Measurements from ENCODE around the gene OR52N1.
A peak's percentile ranks its signal among the peaks of the same experiment; 100 is the strongest.

The OR52N1 gene

DNA sequence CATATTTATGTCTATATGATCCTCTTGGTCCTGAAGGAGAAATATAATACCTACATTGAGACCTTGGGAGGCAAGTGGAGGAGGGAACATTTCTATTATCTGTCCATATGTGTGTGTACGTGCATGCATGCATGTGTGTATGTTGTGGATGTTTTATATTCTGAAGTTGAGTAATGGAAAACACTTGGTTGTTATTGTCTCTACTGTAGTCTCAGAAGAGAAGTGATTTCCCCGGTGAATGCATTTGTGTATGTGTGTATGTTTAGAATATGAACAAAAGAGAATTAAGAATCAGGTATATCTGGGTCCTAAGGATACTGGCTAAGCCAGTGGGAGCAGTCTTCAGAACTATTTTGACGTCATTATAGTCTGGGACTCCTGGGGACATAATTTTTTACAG, at the start of gene OR52N1:
TSS of gene OR52N1 (minus strand) at position 101 of the 400 bp plus-strand sequence. CDS start 2,449 bp downstream, outside the sequence.
- DNase-seq (ENCODE audit: low read depth in 3 of 3), result no peak

DNA sequence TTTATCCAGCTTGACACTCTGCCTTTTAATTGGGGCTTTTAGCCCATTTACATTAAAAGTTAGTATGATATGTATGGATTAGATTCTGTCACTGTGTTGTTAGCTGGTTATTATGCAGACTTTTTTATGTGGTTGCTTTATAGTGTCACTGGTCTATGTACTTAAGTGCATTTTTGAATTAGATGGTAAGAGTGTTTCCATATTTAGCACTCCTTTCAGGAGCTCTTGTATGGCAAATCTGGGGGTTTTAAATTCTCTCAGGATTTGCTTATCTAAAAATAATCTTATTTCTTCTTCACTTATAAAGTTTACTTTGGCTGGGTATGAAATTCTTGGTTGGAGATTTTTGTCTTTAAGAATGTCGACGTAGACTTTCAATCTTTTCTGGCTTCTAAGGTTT, 46.6 kb upstream of the OR52N1 start:
- no peak for DNase-seq (ENCODE audit: low read depth in 3 of 3)

DNA sequence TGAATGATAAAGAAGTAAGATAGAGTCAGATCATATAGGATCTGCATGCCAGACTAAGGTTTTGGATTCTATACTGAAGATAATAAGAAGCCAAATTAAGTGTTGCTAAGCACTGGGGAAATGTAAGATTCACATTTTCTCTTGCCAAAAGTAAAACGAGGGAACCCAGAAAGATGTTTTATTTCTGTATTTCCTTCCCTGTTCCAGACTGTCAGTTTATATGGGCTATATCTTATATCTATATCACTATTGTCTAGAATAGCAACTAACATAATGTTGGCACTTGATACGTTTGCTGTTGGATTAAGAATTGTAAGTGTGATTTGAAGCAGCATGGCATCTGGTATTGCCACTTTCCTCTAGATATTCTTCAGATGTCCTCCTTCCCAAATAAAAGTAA, 42.4 kb upstream of the OR52N1 start:
- no peak for DNase-seq (ENCODE audit: low read depth in 3 of 3)

DNA sequence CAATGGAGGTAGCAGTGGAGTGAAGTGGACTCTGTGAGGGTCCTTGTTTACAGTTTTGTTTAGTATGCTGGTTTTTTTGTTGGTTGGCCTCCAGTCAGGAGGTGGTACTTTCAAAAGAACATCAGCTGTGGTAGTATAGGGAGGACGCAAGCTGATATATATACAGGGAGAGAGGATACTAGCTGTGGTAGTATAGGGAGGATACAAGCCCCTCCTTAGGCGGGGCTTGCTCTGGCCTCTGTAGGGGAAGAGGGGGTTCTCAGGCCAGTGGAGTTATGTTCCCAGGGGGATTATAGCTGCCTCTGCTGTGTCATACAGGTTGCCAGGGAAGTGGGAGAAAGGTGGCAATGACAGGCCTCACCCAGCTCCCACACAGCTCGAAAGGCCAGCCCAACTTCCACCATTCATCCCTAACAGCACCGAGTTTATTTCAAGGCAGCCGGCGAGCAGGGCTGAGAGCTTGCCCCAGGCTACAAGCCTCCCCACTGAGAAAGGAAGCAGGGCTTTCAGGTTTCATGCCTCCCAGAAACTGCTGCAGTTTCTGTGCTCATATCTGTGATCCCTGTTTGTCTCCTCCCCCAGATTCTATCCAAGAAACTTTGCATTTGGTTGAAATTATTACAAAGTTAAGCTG, 40.2 kb upstream of the OR52N1 start:
- DNase-seq (ENCODE audit: low read depth in 3 of 3), result no peak

DNA sequence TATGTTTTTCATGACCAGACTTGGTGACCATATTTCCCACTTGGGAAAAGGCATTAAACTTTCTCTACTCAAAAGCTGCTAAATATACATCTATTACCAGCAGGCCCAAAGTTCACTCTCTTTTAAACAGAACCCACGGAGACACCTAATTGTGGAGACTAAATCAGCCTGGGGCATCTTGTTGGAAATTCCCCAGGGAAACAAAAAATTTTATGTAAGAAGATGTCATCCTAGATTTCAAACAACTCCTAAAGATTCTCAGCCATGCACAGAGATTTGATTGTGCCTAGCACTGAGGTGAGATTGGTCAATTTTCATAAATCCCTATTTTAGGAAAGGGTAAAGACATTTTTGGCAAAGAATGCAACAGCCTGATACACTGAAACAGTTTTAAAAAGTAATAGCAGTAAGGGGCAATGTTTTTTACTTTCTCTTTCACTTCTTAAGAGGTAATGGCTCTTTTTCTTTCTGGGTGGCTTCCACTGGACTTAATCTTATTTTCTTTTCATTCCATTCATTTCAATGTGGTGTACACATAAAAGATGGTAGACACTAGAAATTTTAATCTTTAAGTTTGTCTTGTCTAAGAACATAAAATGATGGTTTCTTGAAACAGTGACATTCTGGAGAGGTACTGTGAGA, 27.3 kb upstream of the OR52N1 start:
- DNase-seq (ENCODE audit: low read depth in 3 of 3), result no peak

DNA sequence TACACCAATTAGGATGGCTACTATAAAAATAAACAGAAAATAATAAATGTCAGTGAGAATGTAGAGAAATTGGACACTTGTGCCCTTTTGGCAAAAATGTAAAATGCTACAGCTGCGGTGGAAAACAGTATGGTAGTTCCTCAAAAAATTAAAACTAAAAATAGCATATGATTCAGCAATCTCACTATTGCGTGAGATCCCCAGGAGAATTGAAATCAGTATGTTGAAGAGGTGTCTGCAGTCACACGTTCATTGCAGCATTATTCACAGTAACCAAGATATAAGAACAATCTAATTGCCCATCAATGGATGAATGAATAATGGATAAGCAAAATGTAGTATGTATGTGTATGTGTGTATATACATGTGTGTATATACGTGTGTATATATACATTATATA, 24.5 kb upstream of the OR52N1 start:
- DNase-seq (ENCODE audit: low read depth in 3 of 3), result no peak

DNA sequence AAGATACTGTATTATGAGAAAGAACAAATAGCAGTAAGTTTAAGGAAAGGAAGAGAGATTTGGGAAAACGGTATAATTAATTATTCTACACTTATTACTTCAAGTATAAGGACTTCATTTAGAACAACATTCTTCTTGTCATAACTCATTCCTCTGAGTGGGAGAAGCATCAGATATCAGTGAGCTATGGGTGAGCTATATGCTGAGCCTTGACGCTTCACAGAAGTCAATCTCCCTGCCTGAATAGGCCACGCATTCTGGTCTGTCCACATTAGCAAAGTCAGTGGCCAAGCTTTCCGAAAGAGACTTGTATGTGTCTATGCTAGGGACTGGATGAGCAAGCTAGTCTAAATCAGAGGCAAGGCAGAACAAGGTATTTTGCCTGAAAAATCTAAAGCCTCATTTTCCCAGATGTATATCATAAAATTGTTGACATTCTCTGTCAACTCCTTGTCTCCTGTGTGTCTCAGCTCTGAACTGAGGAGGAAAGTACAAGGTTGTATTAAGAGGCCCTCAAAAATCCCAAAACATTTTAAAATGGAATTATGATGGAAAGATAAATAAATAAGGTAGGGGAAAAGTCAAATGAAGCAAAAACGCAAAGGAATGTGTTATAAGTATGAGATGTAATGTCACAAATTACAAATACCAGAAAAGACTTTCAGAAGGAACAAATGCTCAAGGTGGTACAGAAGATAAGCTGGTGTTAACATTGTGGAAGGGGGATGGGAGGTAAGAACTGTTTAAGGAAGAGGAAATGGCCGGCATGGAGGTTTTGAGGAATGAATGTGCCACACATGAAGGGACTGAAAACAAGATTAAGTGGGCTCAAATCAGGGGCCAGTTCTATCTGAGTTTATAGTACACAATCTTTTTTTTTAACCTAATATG, 19.1 kb upstream of the OR52N1 start:
- DNase-seq (ENCODE audit: low read depth in 3 of 3), result no peak

DNA sequence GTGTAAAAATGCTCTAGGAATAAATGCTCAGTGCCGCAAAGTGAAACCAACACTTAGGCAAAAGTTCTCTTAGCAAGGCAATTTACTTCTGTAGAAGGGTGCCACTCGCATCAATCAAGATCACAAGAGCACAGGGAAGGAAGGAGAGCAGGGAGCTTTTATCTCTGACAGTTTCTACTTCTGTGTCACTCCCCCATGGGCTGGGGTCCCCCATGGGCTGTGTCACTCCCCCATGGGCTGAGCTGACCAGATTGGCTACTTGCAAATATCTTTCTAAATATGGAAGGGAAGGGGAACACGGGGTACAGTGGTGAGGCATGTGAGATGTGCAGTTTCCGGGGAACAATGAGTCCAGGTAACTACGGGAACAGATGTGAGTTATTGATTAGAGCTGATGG, 18.1 kb upstream of the OR52N1 start:
- DNase-seq (ENCODE audit: low read depth in 3 of 3), result no peak

DNA sequence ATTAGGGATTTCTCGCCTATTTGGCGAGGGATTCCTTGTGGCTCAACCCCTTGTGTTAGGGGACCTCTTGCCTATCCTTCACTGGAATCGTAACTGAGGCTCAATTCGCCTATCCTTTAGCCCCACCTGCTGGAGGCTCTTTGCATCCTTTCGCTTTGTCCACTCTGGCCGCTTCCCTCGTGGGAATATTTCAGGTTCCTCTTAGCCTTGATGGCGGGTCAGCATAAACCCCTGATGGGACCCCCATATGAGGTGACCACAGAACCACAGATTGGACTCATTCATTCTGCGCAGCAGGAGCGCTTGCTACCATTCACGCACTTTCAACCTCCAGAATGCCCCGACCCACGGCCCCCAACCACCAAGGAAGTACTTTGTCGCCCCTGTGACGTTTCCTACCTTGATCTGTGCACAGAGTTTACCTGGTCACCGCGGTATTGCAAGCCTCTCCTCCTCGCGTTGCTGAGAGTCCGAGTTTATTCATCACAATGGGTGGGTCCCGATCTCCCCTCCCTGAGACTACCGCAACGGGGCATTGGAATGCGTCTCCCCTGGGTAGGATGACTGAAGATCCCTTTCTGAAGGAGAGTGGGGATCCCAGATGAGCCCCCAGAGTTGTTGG, 17.5 kb upstream of the OR52N1 start, which contains the start of gene OR52N2:
TSS of gene OR52N2 (plus strand) at position 425 of the 622 bp plus-strand sequence. CDS start 11,412 bp downstream, outside the sequence.
- peak; percentile 41 to 61 (median 57) for DNase-seq (ENCODE audit: low read depth in 3 of 3)

DNA sequence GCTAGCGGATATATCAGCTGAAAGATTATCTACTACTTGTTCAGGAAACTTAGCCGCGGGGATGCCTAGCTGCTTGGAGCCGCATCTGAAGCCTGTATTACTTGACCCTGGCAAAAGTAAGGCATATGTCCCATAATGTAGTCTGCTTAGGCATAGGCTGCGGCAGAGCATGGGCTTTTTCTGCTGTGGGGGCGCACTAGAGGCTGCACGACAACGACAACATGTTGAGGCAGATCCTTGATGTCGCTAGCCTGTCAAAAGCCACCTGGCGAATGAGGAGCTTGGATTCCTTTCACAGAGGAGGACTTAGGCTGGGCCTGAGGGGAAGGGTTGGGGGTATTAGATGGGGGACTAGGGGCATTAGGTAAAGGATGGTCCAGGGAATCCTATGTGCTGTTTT, 16.5 kb upstream of the OR52N1 start:
- no peak for DNase-seq (ENCODE audit: low read depth in 3 of 3)

DNA sequence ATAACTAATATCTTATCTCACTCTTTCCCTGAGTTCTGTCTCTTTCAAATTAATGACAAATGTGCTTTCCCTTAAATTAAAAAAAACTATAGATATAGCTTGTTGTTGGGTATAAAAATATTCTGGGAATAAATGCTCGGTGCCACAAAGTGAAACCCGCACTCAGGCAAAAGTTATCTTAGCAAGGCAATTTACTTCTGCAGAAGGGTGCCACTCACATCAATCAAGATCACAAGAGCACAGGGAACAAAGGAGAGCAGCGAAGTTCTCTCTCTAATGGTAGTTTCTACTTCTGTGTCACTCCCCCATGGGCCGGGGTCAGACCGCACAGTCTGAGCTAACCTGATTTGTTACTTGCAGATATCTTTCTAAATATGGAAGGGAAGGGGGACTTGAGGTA, 12.9 kb upstream of the OR52N1 start:
- DNase-seq (ENCODE audit: low read depth in 3 of 3), result no peak

DNA sequence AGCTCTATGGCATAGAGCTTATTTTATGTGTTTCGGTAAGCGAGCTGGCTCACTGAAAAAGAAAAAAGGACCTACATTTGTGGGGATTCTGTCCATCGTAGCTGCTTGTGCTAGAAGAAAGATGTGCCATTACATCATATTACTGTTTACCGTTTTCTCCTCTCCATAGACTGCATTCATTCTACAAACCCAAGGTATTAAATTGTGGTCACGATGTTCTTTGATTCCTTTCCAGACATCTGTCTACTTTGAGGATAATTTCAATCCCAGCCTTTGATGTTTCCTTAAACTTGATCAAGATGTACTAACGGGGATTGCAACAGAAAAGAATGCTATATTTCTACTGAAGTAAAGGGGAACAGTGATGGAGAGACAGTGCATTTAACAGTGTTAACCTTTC, 5.5 kb upstream of the OR52N1 start:
- DNase-seq (ENCODE audit: low read depth in 3 of 3), result no peak

DNA sequence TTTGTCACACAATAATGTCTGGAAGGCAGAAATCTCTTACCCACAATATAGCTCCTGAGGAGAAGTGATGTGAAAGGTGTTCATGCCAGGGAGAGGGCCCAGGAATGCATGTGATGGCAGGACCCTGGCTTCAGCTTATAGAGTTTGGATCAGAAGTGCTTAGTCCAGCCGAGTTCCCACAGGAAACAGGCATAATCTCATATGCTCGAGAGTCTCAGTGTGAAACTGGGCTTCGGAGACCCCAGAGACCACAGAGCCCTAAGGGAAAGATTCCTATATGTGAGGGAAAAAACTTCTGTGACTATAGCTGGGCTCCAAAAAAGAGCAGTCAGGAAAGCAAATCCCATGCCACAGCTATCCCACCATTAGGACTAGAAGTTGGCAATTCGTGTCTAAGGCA, 7.8 kb downstream of the OR52N1 start, which contains the start of gene OR52N5:
TSS of gene OR52N5 (minus strand) at position 101 of the 400 bp plus-strand sequence. CDS start 4,721 bp downstream, outside the sequence.
- DNase-seq (ENCODE audit: low read depth in 3 of 3), result no peak

DNA sequence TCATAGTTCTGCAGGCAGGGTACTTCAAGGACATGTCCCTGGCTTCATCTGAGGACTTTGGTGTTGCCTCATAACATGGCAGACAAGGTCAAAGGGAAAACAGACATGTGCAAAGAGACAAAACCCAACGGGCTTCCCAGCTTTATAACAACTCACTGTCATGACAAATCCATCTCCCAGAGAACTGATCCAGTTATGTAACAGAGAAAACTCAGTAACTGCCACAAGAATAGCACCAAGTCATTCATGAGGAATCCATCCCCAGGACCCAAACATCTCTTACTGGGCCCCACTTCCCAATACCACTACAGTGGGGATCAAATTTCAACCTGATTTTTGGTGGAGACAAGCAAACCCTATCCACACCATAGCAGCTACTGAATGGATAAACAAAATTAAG, 24.0 kb downstream of the OR52N1 start:
- DNase-seq (ENCODE audit: low read depth in 3 of 3), result no peak

DNA sequence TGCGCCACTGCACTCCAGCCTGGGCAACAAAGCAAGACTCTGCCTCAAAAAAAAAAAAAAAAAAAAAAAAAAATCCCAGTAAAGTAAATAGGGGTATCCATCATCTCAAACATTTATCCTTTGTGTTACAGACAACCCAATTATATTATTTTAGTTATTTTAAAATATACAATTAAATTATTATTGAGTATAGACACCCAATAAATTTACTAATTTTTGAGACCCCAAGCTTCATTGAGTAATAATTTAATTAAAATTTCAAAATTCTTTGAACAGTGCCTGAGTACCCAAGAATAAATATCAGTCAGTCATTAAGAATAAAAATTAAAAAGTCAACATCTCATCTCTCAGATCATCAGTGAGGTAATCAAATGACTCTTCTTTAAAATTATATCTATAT, 37.1 kb downstream of the OR52N1 start, which contains the start of gene OR52N4:
TSS of gene OR52N4 (plus strand) at position 301 of the 400 bp plus-strand sequence. CDS start 498 bp downstream, outside the sequence.
- DNase-seq (ENCODE audit: low read depth in 3 of 3), result no peak

DNA sequence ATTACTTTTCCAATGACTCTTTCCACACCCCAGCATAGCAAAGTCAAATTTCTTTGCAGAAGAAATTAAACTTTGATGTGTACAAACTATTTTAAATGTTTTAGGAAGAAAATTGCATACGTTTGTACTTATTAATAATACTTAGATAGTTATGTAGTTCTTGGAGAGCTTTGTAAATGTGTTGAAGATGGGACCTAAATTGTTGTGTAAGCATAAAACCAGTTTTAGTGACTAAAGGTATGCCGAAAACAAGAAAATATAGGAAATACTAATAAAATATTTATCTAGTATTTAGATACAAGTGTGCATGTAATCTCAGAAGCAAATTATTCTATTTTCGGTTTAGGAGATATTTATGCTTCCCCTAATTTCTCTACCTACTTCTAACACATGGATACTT, 41.2 kb downstream of the OR52N1 start:
- no peak for DNase-seq (ENCODE audit: low read depth in 3 of 3)

DNA sequence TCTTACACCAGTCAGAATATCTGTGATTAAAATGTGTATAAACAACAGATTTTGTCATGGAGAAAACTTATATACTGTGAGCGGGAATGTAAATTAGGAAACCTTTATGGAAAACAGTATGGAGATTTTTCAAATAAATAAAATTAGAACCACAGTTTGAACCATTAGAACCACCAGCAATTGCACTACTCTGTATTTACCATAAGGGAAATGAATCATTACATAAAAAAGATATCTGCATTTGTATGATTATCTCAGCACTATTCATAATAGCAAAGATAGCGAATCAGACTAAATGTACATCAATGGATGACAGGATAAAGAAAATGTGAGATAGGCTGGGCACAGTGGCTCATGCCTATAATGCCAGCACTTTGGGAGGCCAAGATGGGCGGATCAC, 44.5 kb downstream of the OR52N1 start:
- no peak for DNase-seq (ENCODE audit: low read depth in 3 of 3)

DNA sequence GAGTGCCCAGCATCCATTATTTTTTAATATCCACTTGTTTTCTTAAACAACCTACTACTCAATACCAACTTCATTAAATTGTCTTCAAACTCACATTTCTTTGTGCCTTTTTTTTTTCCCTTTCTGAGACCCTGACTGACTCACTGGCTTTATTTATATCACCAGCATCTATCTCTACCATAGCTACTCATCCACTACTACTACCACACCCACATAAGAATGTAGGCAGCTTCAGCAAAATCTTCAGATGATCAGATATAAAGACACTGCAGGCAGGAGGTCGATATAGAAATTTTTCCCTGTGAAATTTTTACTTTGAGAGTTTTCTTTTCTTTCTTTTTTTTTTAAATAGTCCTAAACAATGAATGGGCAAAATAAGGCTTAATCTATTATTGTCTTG, 52.6 kb downstream of the OR52N1 start:
- DNase-seq (ENCODE audit: low read depth in 3 of 3), result no peak

DNA sequence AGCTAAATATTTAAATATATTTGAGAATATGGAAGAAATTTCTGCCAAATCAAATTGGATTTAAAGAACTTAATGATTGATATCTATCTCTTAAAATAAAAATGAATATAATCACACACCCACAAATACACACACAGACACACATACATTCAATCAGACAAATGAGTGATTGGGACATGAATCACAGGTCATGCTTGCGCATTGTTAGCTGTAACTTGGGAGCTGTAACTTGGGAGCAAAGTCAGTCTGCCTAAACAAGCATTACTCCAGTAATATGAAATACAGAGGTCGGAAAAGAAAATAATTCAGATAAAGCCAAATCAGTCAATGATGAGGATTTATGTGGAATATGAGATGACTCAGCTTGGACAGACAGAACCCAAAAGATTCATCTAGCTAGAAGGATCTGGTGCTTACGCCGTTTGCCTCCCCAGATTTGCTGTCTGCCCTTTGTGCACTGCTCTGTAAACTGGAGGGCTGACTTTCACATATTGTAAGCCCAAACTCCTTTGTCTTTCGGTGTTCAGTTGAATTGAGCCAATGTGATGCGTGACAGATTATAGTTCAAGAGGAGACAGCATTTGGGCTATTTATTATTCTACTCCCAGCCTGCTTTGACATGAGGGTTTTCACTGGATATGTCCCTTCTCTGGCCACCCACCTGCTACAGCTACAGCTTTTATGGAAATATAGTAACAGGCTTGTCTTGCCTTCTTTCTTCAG, 53.2 kb downstream of the OR52N1 start:
- no peak for DNase-seq (ENCODE audit: low read depth in 3 of 3)

DNA sequence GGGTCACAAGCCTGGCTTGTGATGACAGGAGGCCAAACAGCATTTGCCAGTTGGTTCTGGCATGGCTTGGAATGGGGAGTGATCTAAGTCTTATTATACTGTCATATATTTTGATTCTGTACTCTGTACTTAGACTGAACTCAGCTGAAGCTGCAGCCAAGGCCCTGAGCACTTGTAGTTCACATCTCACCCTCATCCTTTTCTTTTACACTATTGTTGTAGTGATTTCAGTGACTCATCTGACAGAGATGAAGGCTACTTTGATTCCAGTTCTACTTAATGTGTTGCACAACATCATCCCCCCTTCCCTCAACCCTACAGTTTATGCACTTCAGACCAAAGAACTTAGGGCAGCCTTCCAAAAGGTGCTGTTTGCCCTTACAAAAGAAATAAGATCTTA, 54.0 kb downstream of the OR52N1 start:
- no peak for DNase-seq (ENCODE audit: low read depth in 3 of 3)
